Activated naive CD4-positive, alpha-beta T cell treated with anti-CD3 and anti-CD28 coated beads, Interleukin-2, amount 10 ng/mL, durations not matched to agents 7 days and 5 days (primary cell): ENCODE measurements around the gene CD99.
A peak's percentile ranks its signal among the peaks of the same experiment; 100 is the strongest.
"Not testable (repeated sequence)": the region's sequence is repeated elsewhere in the genome, so short reads cannot be mapped to it uniquely, and the experiment has no call there.

Source experiments
- CTCF ChIA-PET: fragments of 350-600 bp; sonication (Branson Sonifier 250); formaldehyde crosslinking; loops from one replicate; lab custom pipeline; 2021; ENCODE audit warnings: antibody characterized with exemption; lab: Charles Lee
- DNase-seq: peaks from one replicate; pipeline ENCODE4 v3.0.0-alpha.2; 2020
- H3K27ac Mint-ChIP-seq: one replicate; pipeline ENCODE4 v1.8.0; 2021; ENCODE audit warnings: mild to moderate bottlenecking, moderate library complexity, mixed read lengths
- H3K27me3 Mint-ChIP-seq: one replicate; pipeline ENCODE4 v1.8.0; 2021; ENCODE audit warnings: mild to moderate bottlenecking, mixed read lengths
- H3K36me3 Mint-ChIP-seq: one replicate; pipeline ENCODE4 v1.8.0; 2021; ENCODE audit warnings: mixed read lengths
- H3K4me1 Mint-ChIP-seq: one replicate; pipeline ENCODE4 v1.8.0; 2021; ENCODE audit warnings: mixed read lengths
- H3K4me3 Mint-ChIP-seq: one replicate; pipeline ENCODE4 v1.8.0; 2021; ENCODE audit warnings: mild to moderate bottlenecking, moderate library complexity, mixed read lengths
- H3K9me3 Mint-ChIP-seq: one replicate; pipeline ENCODE4 v1.8.0; 2021; ENCODE audit warnings: mixed read lengths

Gene CD99

GRCh38 chrX:2664502-2664901 is 26.6 kb upstream of the CD99 start:
- H3K4me1 Mint-ChIP-seq, result no peaks in the 10 kb centered on the region
- H3K27me3 Mint-ChIP-seq, result no peaks in the 10 kb centered on the region
- CTCF ChIA-PET, result no interaction called here
- H3K9me3 Mint-ChIP-seq, result no peaks in the 10 kb centered on the region
- no peak for DNase-seq
- no peak overlapping the region for H3K4me3 Mint-ChIP-seq
- H3K27ac Mint-ChIP-seq, result no peak overlapping the region
- H3K36me3 Mint-ChIP-seq, result peaks cover 2% of the 10 kb centered on the region

GRCh38 chrX:2665387-2666304 is 25.4 kb upstream of the CD99 start:
- Mint-ChIP-seq H3K27ac (no peak overlapping the region), H3K4me1 (no peaks in the 10 kb centered on the region), H3K36me3 (peaks cover 2% of the 10 kb centered on the region), H3K27me3 (no peaks in the 10 kb centered on the region), H3K4me3 (no peak overlapping the region), H3K9me3 (no peaks in the 10 kb centered on the region)
- CTCF ChIA-PET, result no interaction called here
- no peak for DNase-seq

- Mint-ChIP-seq H3K27me3 (no peaks in the 10 kb centered on the region), H3K9me3 (no peaks in the 10 kb centered on the region), H3K27ac (no peak overlapping the region), H3K4me3 (no peak overlapping the region), H3K4me1 (no peaks in the 10 kb centered on the region), H3K36me3 (peaks cover 2% of the 10 kb centered on the region)
- DNase-seq, result no peak
- CTCF ChIA-PET, result no interaction called here
These were observed 24.6 kb upstream of the CD99 start for GRCh38 chrX:2666491-2666890.

GRCh38 chrX:2670978-2671377 is 20.1 kb upstream of the CD99 start:
- H3K36me3 Mint-ChIP-seq, result peaks cover 2% of the 10 kb centered on the region
- no peaks in the 10 kb centered on the region for H3K9me3 Mint-ChIP-seq
- DNase-seq, result no peak
- H3K4me3 Mint-ChIP-seq, result no peak overlapping the region
- no peaks in the 10 kb centered on the region for H3K27me3 Mint-ChIP-seq
- CTCF ChIA-PET, result no interaction called here
- no peak overlapping the region for H3K27ac Mint-ChIP-seq
- no peaks in the 10 kb centered on the region for H3K4me1 Mint-ChIP-seq

GRCh38 chrX:2672084-2672483 is 19.0 kb upstream of the CD99 start:
- H3K4me3 Mint-ChIP-seq, result no peak overlapping the region
- H3K36me3 Mint-ChIP-seq, result no peaks in the 10 kb centered on the region
- H3K27me3 Mint-ChIP-seq, result no peaks in the 10 kb centered on the region
- H3K9me3 Mint-ChIP-seq, result no peaks in the 10 kb centered on the region
- no peak for DNase-seq
- H3K4me1 Mint-ChIP-seq, result no peaks in the 10 kb centered on the region
- CTCF ChIA-PET, result no interaction called here
- H3K27ac Mint-ChIP-seq, result no peak overlapping the region

GRCh38 chrX:2673611-2674010 is 17.5 kb upstream of the CD99 start:
- H3K4me1 Mint-ChIP-seq, result no peaks in the 10 kb centered on the region
- CTCF ChIA-PET, result no interaction called here
- no peaks in the 10 kb centered on the region for H3K36me3 Mint-ChIP-seq
- no peak overlapping the region for H3K27ac Mint-ChIP-seq
- no peaks in the 10 kb centered on the region for H3K9me3 Mint-ChIP-seq
- H3K4me3 Mint-ChIP-seq, result no peak overlapping the region
- DNase-seq, result no peak
- no peaks in the 10 kb centered on the region for H3K27me3 Mint-ChIP-seq

- H3K27me3 Mint-ChIP-seq, H3K27ac Mint-ChIP-seq, DNase-seq, CTCF ChIA-PET, H3K36me3 Mint-ChIP-seq, H3K4me1 Mint-ChIP-seq, H3K9me3 Mint-ChIP-seq, H3K4me3 Mint-ChIP-seq: not testable (repeated sequence)
These were observed 15.4 kb upstream of the CD99 start for GRCh38 chrX:2675657-2676200.

- CTCF ChIA-PET, result no interaction called here
These were observed 14.1 kb upstream of the CD99 start for GRCh38 chrX:2676794-2677675.

GRCh38 chrX:2677764-2678163 is 13.3 kb upstream of the CD99 start:
- Mint-ChIP-seq H3K27me3 (no peaks in the 10 kb centered on the region), H3K9me3 (no peaks in the 10 kb centered on the region), H3K4me1 (no peaks in the 10 kb centered on the region), H3K4me3 (no peak overlapping the region), H3K36me3 (no peaks in the 10 kb centered on the region), H3K27ac (no peak overlapping the region)
- CTCF ChIA-PET, result no interaction called here
- DNase-seq, result no peak

More at GRCh38 chrX:2676794-2677675, 14.1 kb upstream of the CD99 start:
- no peaks in the 10 kb centered on the region for H3K36me3 Mint-ChIP-seq
- H3K27me3 Mint-ChIP-seq, result no peaks in the 10 kb centered on the region
- DNase-seq, result no peak
- H3K4me1 Mint-ChIP-seq, result no peaks in the 10 kb centered on the region
- H3K27ac Mint-ChIP-seq, result no peak overlapping the region
- H3K4me3 Mint-ChIP-seq, result no peak overlapping the region
- no peaks in the 10 kb centered on the region for H3K9me3 Mint-ChIP-seq

- H3K36me3 Mint-ChIP-seq, result no peaks in the 10 kb centered on the region
- H3K27ac Mint-ChIP-seq, result no peak overlapping the region
- H3K27me3 Mint-ChIP-seq, result no peaks in the 10 kb centered on the region
- H3K4me3 Mint-ChIP-seq, result no peak overlapping the region
- no peaks in the 10 kb centered on the region for H3K9me3 Mint-ChIP-seq
- no peaks in the 10 kb centered on the region for H3K4me1 Mint-ChIP-seq
- no peak for DNase-seq
- CTCF ChIA-PET, result no interaction called here
These were observed 12.5 kb upstream of the CD99 start for GRCh38 chrX:2678583-2678982.

GRCh38 chrX:2679534-2680485 is 11.3 kb upstream of the CD99 start:
- Mint-ChIP-seq H3K27ac (no peak overlapping the region), H3K9me3 (no peaks in the 10 kb centered on the region), H3K27me3 (no peaks in the 10 kb centered on the region), H3K4me1 (no peaks in the 10 kb centered on the region), H3K4me3 (no peak overlapping the region), H3K36me3 (no peaks in the 10 kb centered on the region)
- DNase-seq, result no peak
- CTCF ChIA-PET, result no interaction called here

GRCh38 chrX:2680486-2681348 is 10.4 kb upstream of the CD99 start:
- CTCF ChIA-PET, result no interaction called here

GRCh38 chrX:2682565-2683177 is 8.4 kb upstream of the CD99 start:
- Mint-ChIP-seq H3K27ac (no peak overlapping the region), H3K4me1 (no peaks in the 10 kb centered on the region), H3K4me3 (no peak overlapping the region), H3K27me3 (peaks cover 9% of the 10 kb centered on the region), H3K36me3 (no peaks in the 10 kb centered on the region), H3K9me3 (no peaks in the 10 kb centered on the region)
- CTCF ChIA-PET, result no interaction called here
- DNase-seq, result peak; percentile 5

More at GRCh38 chrX:2680486-2681348, 10.4 kb upstream of the CD99 start:
- no peaks in the 10 kb centered on the region for H3K36me3 Mint-ChIP-seq
- no peaks in the 10 kb centered on the region for H3K9me3 Mint-ChIP-seq
- DNase-seq, result no peak
- H3K4me3 Mint-ChIP-seq, result no peak overlapping the region
- no peak overlapping the region for H3K27ac Mint-ChIP-seq
- H3K27me3 Mint-ChIP-seq, result no peaks in the 10 kb centered on the region
- H3K4me1 Mint-ChIP-seq, result no peaks in the 10 kb centered on the region
